ENCODE data around the gene TUBB. TPM values are rescaled to one million over a fixed set of nuclear protein-coding genes. Genes with fewer than 3 reads are reported as not detected.
A peak's percentile ranks its signal among the peaks of the same experiment; 100 is the strongest.

The TUBB gene
- total and polyA plus RNA-seq, 9 of the 15 experiments (the other 6 are each of a cell fraction or from before 2014, with no cell fraction given) = 971 to 2,870 (median 1,478) TPM

- TF ChIP-seq AFF4 (CRISPR knock-in tag; IDR thresholded peaks at IDR 0.05) = no peak
- no peak for TF ChIP-seq ZNF253 (CRISPR knock-in tag; conservative IDR thresholded peaks at IDR 0.05)
Measured at GRCh38 chr6:30703011-30703410, 17.1 kb upstream of the TUBB start (continued).

- H3K9me1 ChIP-seq (ENCODE audit: control insufficient read depth, insufficient read depth, low read length) = no peaks in the 10 kb centered on the region
- no TSS peak for BruUV-seq (replicated peaks)
- no peak for FAIRE-seq
- no peaks in the 10 kb centered on the region for H3K79me2 ChIP-seq (ENCODE audit: control insufficient read depth, insufficient read depth, low read length)
- in situ Hi-C loops (cut with MboI) = no loop called here
- intact Hi-C loops (cut with micrococcal nuclease) = no loop called here
- H3K9ac ChIP-seq (ENCODE audit: insufficient read depth in 1 of 2, low read depth in 2 of 2, low read length in 2 of 2) = no peak overlapping the region; a peak in 1 of 4 replicates
- no peak overlapping the region for H3K4me3 ChIP-seq
- DNase-seq (ENCODE audit: extremely low read depth in 1 of 4, low spot score in 3 of 4) = no peak
- WGBS (ENCODE audit: insufficient coverage, low coverage, missing lambda C conversion rate) = 89% methylated on average over 4 of the region's 4 CpGs
- H3K4me1 ChIP-seq (replicated peaks in 1 of 2; ENCODE audit: control insufficient read depth in 2 of 2, insufficient read depth in 2 of 2, low read length in 2 of 2) = no peaks in the 10 kb centered on the region
- H3K4me2 ChIP-seq (ENCODE audit: insufficient read depth, low read length) = no peak overlapping the region
- H4K20me1 ChIP-seq (replicated peaks; ENCODE audit: control insufficient read depth, insufficient read depth, low read length) = no peaks in the 10 kb centered on the region
- CTCF ChIA-PET (ENCODE audit: low intra/inter-chr PET ratio) = no interaction called here
- no peaks in the 10 kb centered on the region for H3K9me3 ChIP-seq (replicated peaks; ENCODE audit: control insufficient read depth, insufficient read depth, low read depth, low read length)
- H3K36me3 ChIP-seq (ENCODE audit: control insufficient read depth, insufficient read depth, low read length) = peaks cover 77% of the 10 kb centered on the region
- POLR2A ChIA-PET = interaction anchor here (0.5 to 27.1 kb wide), 7 partner anchors 5 to 1101 kb away, joined by 3 to 524 read pairs (median 4); partner anchors contain the start of genes MDC1, NRM and TUBB
- ATAC-seq = no peak
- H2AFZ ChIP-seq (ENCODE audit: low read depth, low read length) = no peak overlapping the region
- TF ChIP-seq ZNF518B (CRISPR knock-in tag; IDR thresholded peaks at IDR 0.05) = no peak
- no peak for TF ChIP-seq ZFP36 (IDR thresholded peaks at IDR 0.05; ENCODE audit: low read depth, low read length, partially characterized antibody)
- no peak for TF ChIP-seq BDP1 (IDR thresholded peaks at IDR 0.05; ENCODE audit: insufficient read depth, insufficient read length)
- peak; percentile 22; the same call in 1 of the 2 replicates for TF ChIP-seq POLR2AphosphoS5 (IDR thresholded peaks at IDR 0.05; ENCODE audit: control insufficient read depth, insufficient read depth, low read depth, low read length)
- TF ChIP-seq SUPT5H (IDR thresholded peaks at IDR 0.05) = 0 out of 2 replicates have a peak, but pooled peaks have one; percentile 15
- no peak overlapping the region for H3K27ac ChIP-seq (ENCODE audit: extremely low read depth, low read depth, low read length)
- no peaks in the 10 kb centered on the region for H3K27me3 ChIP-seq (ENCODE audit: control insufficient read depth in 2 of 2, insufficient read depth in 2 of 2, low read length in 2 of 2)
Measured at GRCh38 chr6:30703821-30704220, 16.3 kb upstream of the TUBB start.

Measured in K562 (cell line).